ENCODE measurements around the gene SFT2D3. TPM values are rescaled to one million over a fixed set of nuclear protein-coding genes. Genes with fewer than 3 reads are reported as not detected.

Gene SFT2D3
- total and polyA plus RNA-seq, 2 donors (not counting 1 experiment from before 2014, with no cell fraction given) = 3.5 to 14.2 TPM

DNA sequence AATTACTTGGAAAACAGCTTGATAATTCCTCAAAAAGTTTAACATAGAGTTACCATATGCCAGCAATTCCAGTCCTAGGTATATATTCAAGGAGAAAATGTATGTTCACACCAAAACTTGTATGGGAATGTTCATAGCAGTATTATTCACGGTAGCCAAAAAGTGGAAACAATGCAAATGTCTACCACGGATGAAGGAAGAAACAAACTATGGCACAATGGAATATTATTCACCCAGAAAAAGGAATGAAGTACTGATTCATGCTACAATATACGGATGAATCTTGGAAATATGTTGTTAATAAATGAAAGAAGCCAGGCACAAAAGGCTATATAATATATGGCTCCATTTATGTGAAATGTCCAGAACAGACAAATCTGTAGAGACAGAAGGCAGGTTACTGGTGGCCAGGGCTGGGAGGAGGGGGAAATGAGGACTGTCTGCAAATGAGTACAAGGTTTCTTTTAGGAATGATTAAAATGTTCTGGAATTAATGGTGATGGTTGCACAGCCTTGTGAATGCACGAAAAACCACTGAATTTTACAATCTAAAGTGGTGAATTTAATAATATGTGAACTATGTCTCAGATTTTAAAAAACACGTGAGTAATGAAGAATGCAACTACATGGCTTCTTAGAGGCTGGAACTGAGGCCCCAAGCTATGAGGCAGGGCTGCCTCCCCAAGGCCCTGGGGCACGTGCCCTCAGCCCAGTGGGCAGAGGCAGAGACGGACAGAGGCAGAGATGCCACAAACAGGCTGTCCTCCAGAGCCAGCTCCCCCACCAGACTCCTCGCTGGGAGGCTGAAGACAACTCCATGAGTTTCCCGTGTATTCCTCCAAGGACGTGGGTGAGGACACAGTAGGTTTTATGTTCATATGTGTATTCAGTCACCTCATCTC is 31.0 kb upstream of the SFT2D3 start:
- intact Hi-C loops (cut with micrococcal nuclease) = no loop called here
- no peak for ATAC-seq (ENCODE audit: low read depth)
- H3K9ac ChIP-seq (ENCODE audit: low read length) = no peak overlapping the region
- POLR2A ChIA-PET = interaction anchor here (0.6 kb wide), 1 partner anchor 80 kb away, joined by 3 read pairs; no protein-coding TSS in a partner anchor
- H4K20me1 ChIP-seq (ENCODE audit: control insufficient read depth, insufficient read depth, low read length, poor library complexity, severe bottlenecking) = no peaks in the 10 kb centered on the region
- H3K9me3 Mint-ChIP-seq (ENCODE audit: insufficient read depth) = no peaks in the 10 kb centered on the region
- H3K4me3 Mint-ChIP-seq = no peak overlapping the region
- CTCF ChIA-PET = interaction anchor here (1.0 kb wide), 1 partner anchor 79 kb away, joined by 3 read pairs; no protein-coding TSS in a partner anchor
- no peak overlapping the region for H3K27ac ChIP-seq (ENCODE audit: low read length in 2 of 2)
- no peak for DNase-seq
- H3K4me1 ChIP-seq (ENCODE audit: control insufficient read depth in 2 of 2, insufficient read depth in 2 of 2, low read length in 2 of 2) = peaks cover 7% of the 10 kb centered on the region in 2 donors
- no peaks in the 10 kb centered on the region for H3K79me2 ChIP-seq (ENCODE audit: control insufficient read depth, insufficient read depth, low read length)
- H3K4me2 ChIP-seq (replicated peaks; ENCODE audit: low read depth, low read length, poor library complexity, severe bottlenecking) = no peak overlapping the region
- no peak overlapping the region for H3K27ac Mint-ChIP-seq
- H2AFZ ChIP-seq (ENCODE audit: insufficient read depth, low read depth, low read length, poor library complexity, severe bottlenecking) = no peak overlapping the region
- peaks cover 5% of the 10 kb centered on the region for H3K4me1 Mint-ChIP-seq
- H3K36me3 ChIP-seq (replicated peaks in 1 of 2; ENCODE audit: control extremely low read depth in 1 of 2, control insufficient read depth in 1 of 2, extremely low read depth in 1 of 2, insufficient read depth in 2 of 2, low read length in 1 of 2) = no peaks in the 10 kb centered on the region
- TF ChIP-seq EZH2 (IDR thresholded peaks at IDR 0.05; ENCODE audit: borderline replicate concordance, insufficient read depth, low read depth, low read length, poor library complexity, severe bottlenecking) (no peak), CTCF (IDR thresholded peaks at IDR 0.05) (no peak)
- peaks cover 0 to 35% (median 22%) of the 10 kb centered on the region in 4 experiments for H3K27me3 ChIP-seq (replicated peaks in 1 of 4; ENCODE audit: control extremely low read depth in 1 of 4, control insufficient read depth in 3 of 4, insufficient read depth in 4 of 4, low read length in 3 of 4)
- 88% methylated on average over 6 of the region's 10 CpGs for WGBS (ENCODE audit: insufficient coverage)
- H3K4me3 ChIP-seq (ENCODE audit: control extremely low read depth in 1 of 5, extremely low read depth in 1 of 5, insufficient read depth in 1 of 5, low read depth in 2 of 5, low read length in 4 of 5) = no peak overlapping the region
- H3K27me3 Mint-ChIP-seq = peaks cover 40% of the 10 kb centered on the region
- H3K9me3 ChIP-seq (ENCODE audit: control extremely low read depth in 1 of 3, control insufficient read depth in 2 of 3, insufficient read depth in 1 of 3, low read length in 2 of 3) = peaks cover 0 to 1% (median 0%) of the 10 kb centered on the region in 3 donors

DNA sequence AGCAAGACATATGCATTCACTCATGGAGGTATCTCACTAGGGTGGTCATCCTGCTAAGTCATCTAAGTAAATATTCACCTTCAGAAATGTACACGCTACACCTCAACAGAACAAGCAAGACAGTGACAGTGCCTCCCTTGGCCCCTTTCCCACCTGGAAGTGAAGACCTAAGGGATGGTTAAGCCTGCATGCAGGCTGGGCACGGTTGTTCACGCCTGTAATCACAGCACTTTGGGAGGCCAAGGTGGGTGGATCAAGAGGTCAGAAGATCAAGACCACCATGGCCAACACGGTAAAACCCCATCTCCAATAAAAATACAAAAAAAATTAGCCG is 30.4 kb upstream of the SFT2D3 start:
- Histone ChIP-seq H3K4me3 (ENCODE audit: control extremely low read depth in 1 of 5, extremely low read depth in 1 of 5, insufficient read depth in 1 of 5, low read depth in 2 of 5, low read length in 4 of 5) (no peak overlapping the region), H3K9me3 (ENCODE audit: control extremely low read depth in 1 of 3, control insufficient read depth in 2 of 3, insufficient read depth in 1 of 3, low read length in 2 of 3) (peaks cover 0 to 3% (median 1%) of the 10 kb centered on the region in 3 donors), H3K79me2 (ENCODE audit: control insufficient read depth, insufficient read depth, low read length) (no peaks in the 10 kb centered on the region), H3K4me2 (replicated peaks; ENCODE audit: low read depth, low read length, poor library complexity, severe bottlenecking) (no peak overlapping the region), H3K27ac (ENCODE audit: low read length in 2 of 2) (no peak overlapping the region), H3K9ac (ENCODE audit: low read length) (no peak overlapping the region), H4K20me1 (ENCODE audit: control insufficient read depth, insufficient read depth, low read length, poor library complexity, severe bottlenecking) (no peaks in the 10 kb centered on the region), H3K36me3 (replicated peaks in 1 of 2; ENCODE audit: control extremely low read depth in 1 of 2, control insufficient read depth in 1 of 2, extremely low read depth in 1 of 2, insufficient read depth in 2 of 2, low read length in 1 of 2) (no peaks in the 10 kb centered on the region), H2AFZ (ENCODE audit: insufficient read depth, low read depth, low read length, poor library complexity, severe bottlenecking) (no peak overlapping the region), H3K27me3 (replicated peaks in 1 of 4; ENCODE audit: control extremely low read depth in 1 of 4, control insufficient read depth in 3 of 4, insufficient read depth in 4 of 4, low read length in 3 of 4) (peaks cover 0 to 35% (median 21%) of the 10 kb centered on the region in 4 experiments), H3K4me1 (ENCODE audit: control insufficient read depth in 2 of 2, insufficient read depth in 2 of 2, low read length in 2 of 2) (peaks cover 12 to 13% of the 10 kb centered on the region in 2 donors)
- CTCF ChIA-PET = no interaction called here
- H3K4me1 Mint-ChIP-seq = peaks cover 8% of the 10 kb centered on the region
- ATAC-seq (ENCODE audit: low read depth) (no peak), DNase-seq (no peak)
- H3K27ac Mint-ChIP-seq = no peak overlapping the region
- intact Hi-C loops (cut with micrococcal nuclease) = no loop called here
- no peaks in the 10 kb centered on the region for H3K9me3 Mint-ChIP-seq (ENCODE audit: insufficient read depth)
- no CpG with 5 or more reads among the region's 5 CpGs for WGBS (ENCODE audit: insufficient coverage)
- no peak overlapping the region for H3K4me3 Mint-ChIP-seq
- peaks cover 44% of the 10 kb centered on the region for H3K27me3 Mint-ChIP-seq
- TF ChIP-seq CTCF (IDR thresholded peaks at IDR 0.05) (no peak), EZH2 (IDR thresholded peaks at IDR 0.05; ENCODE audit: borderline replicate concordance, insufficient read depth, low read depth, low read length, poor library complexity, severe bottlenecking) (no peak)
- POLR2A ChIA-PET = no interaction called here
